K562 (cell line): Measurements from ENCODE around the gene TRIM33. TPM values are rescaled to one million over a fixed set of nuclear protein-coding genes. Genes with fewer than 3 reads are reported as not detected.

Experiments used
- GATA2 ChIP-seq: sonication (generic); formaldehyde crosslinking; IDR thresholded peaks from 2 replicates; pipeline ENCODE4 v1.4.0; 2020; ENCODE audit warnings: mild to moderate bottlenecking, missing genetic modification reagents
- MAZ ChIP-seq, 2 experiments: fragments of 450-650 bp in 1 of 2; sonication (generic) in 1 of 2; formaldehyde crosslinking; IDR thresholded peaks in 1 of 2; conservative IDR thresholded peaks in 1 of 2; 2 replicates each; pipeline versions ENCODE4 v1.4.0 to v1.5.0; 2020; ENCODE audit warnings: mild to moderate bottlenecking in 1 of 2, missing genetic modification reagents in 1 of 2
- PCBP1 ChIP-seq: fragments of 200-400 bp; formaldehyde crosslinking; IDR thresholded peaks from 2 replicates; pipeline ENCODE4 v1.6.1; 2018; ENCODE audit warnings: mild to moderate bottlenecking, low read depth, low read length; ENCODE audit not compliant: poor library complexity, severe bottlenecking
- PTTG1 ChIP-seq: fragments of 450-650 bp; IDR thresholded peaks from 2 replicates; pipeline ENCODE4 v1.6.1; 2016; ENCODE audit warnings: low read depth, mild to moderate bottlenecking, missing genetic modification characterization, missing compliant biosample characterization
- RBM25 ChIP-seq: fragments of 200-400 bp; formaldehyde crosslinking; IDR thresholded peaks from 2 replicates; pipeline ENCODE4 v1.6.1; 2018; ENCODE audit warnings: low read length, low read depth, moderate library complexity; ENCODE audit not compliant: severe bottlenecking
- STAT5A ChIP-seq: IDR thresholded peaks from 2 replicates; pipeline ENCODE4 v1.6.1; 2012; ENCODE audit warnings: low read length, inconsistent platforms, borderline replicate concordance
- UBTF ChIP-seq, 2 experiments: IDR thresholded peaks; 2 replicates each; pipeline ENCODE4 v1.6.1; 2012; ENCODE audit warnings: improper control_type of control experiment in 2 of 2, low read depth in 2 of 2, low read length in 2 of 2, borderline replicate concordance in 1 of 2
- VEZF1 ChIP-seq: fragments of 200-800 bp; sonication (Bioruptor generic); IDR thresholded peaks from 2 replicates; pipeline ENCODE4 v1.6.1; 2017; ENCODE audit warnings: missing genetic modification characterization, missing compliant biosample characterization
- ZNF280A ChIP-seq: fragments of 450-650 bp; IDR thresholded peaks from 2 replicates; pipeline ENCODE4 v1.6.1; 2018; ENCODE audit warnings: mild to moderate bottlenecking, low read depth; ENCODE audit not compliant: partially characterized antibody
- ZNF347 ChIP-seq: fragments of 450-650 bp; formaldehyde crosslinking; IDR thresholded peaks from 2 replicates; pipeline ENCODE4 v1.4.0; 2020; ENCODE audit warnings: low read depth, mild to moderate bottlenecking, moderate library complexity
- ZNF444 ChIP-seq: fragments of 250-450 bp; sonication (Bioruptor Pico); IDR thresholded peaks from 2 replicates; pipeline ENCODE4 v1.4.0; 2020; ENCODE audit warnings: mild to moderate bottlenecking, moderate library complexity
- polyA plus RNA-seq, 8 experiments: library from polyadenylated mRNA; depleted of rRNA in 4 of 8; stranded (reverse) in 5 of 8; unstranded in 3 of 8; fragments of >200 nt; fragmentation: Nextera tagmentation in 2 of 8; fragmentation: Illumina TruSeq in 1 of 8; extraction: Ambion mirVana in 2 of 8; extraction: Trizol in 1 of 8; gene quantifications; 2 replicates each; pipeline versions ENCODE4 v1.2.1 to v1.2.3, GENCODE V29; 2011 to 2014; ENCODE audit warnings: inconsistent platforms in 1 of 8, missing spikeins in 1 of 8
- total RNA-seq, 7 experiments: library from RNA; depleted of rRNA in 6 of 7; stranded (reverse); fragments of >200 nt in 6 of 7; fragmentation: Illumina TruSeq in 2 of 7; extraction: Trizol in 2 of 7; gene quantifications; 2 replicates each; pipeline versions ENCODE4 v1.2.1 to v1.2.3, GENCODE V29; 2011 to 2021; ENCODE audit warnings: low replicate concordance in 1 of 7
- TF ChIP-seq, protein P1 (sequence below), 2 experiments: fragments of 450-650 bp; IDR thresholded peaks; 2 replicates each; pipeline ENCODE4 v1.6.1; 2018; ENCODE audit warnings: mild to moderate bottlenecking in 2 of 2, low read depth in 1 of 2; ENCODE audit not compliant: partially characterized antibody in 2 of 2
- TF ChIP-seq, protein P2 (sequence below): IDR thresholded peaks from 2 replicates; pipeline ENCODE4 v1.6.1; 2014; ENCODE audit warnings: antibody characterized with exemption

The TRIM33 gene
- total and polyA plus RNA-seq, 9 of the 15 experiments (the other 6 are each of a cell fraction or from before 2014, with no cell fraction given) = 9.3 to 58.4 (median 40.2) TPM

DNA sequence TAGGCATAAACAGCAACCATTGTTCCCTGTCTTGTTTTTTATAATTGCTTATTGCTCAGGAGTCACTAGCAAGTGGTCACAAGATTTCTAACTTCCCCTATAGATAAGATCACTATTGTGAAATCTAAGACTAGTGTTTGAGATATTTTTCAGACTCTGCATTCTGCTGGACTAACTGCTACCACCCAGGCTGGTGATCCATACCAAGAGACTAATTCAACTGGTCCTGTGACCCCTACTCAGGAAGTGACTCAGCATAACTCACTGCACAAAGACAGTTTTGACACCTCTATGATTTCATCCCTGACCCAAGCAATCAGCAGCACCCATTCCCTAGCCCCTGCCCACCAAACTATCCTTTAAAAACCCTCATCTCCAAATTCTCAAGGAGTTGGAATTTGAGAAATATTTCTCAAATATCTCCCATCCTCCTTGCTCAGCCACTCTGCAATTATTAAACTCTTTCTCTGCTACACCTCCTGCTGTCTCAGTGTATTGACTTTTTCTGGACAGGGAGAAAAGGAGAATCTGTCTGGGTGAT lies 52.7 kb downstream of the TRIM33 start (continued):
- TF ChIP-seq UBTF (IDR thresholded peaks at IDR 0.05; ENCODE audit: borderline replicate concordance in 1 of 2, low read depth in 2 of 2, low read length in 2 of 2) (no peak), STAT5A (no peak), VEZF1 (CRISPR knock-in tag) (no peak), PCBP1 (no peak), MAZ (CRISPR knock-in tag; conservative IDR thresholded peaks at IDR 0.05 in 1 of 2, IDR thresholded peaks at IDR 0.05 in 1 of 2) (no peak), PTTG1 (tag) (peak; percentile 8; the same call in 1 of the 2 replicates), ZNF280A (no peak), ZNF444 (no peak), RBM25 (no peak), ZNF347 (no peak), GATA2 (CRISPR knock-in tag) (0 out of 2 replicates have a peak, but pooled peaks have one; percentile 32)
- TF ChIP-seq, protein P1, sequence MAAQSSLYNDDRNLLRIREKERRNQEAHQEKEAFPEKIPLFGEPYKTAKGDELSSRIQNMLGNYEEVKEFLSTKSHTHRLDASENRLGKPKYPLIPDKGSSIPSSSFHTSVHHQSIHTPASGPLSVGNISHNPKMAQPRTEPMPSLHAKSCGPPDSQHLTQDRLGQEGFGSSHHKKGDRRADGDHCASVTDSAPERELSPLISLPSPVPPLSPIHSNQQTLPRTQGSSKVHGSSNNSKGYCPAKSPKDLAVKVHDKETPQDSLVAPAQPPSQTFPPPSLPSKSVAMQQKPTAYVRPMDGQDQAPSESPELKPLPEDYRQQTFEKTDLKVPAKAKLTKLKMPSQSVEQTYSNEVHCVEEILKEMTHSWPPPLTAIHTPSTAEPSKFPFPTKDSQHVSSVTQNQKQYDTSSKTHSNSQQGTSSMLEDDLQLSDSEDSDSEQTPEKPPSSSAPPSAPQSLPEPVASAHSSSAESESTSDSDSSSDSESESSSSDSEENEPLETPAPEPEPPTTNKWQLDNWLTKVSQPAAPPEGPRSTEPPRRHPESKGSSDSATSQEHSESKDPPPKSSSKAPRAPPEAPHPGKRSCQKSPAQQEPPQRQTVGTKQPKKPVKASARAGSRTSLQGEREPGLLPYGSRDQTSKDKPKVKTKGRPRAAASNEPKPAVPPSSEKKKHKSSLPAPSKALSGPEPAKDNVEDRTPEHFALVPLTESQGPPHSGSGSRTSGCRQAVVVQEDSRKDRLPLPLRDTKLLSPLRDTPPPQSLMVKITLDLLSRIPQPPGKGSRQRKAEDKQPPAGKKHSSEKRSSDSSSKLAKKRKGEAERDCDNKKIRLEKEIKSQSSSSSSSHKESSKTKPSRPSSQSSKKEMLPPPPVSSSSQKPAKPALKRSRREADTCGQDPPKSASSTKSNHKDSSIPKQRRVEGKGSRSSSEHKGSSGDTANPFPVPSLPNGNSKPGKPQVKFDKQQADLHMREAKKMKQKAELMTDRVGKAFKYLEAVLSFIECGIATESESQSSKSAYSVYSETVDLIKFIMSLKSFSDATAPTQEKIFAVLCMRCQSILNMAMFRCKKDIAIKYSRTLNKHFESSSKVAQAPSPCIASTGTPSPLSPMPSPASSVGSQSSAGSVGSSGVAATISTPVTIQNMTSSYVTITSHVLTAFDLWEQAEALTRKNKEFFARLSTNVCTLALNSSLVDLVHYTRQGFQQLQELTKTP (IDR thresholded peaks at IDR 0.05; ENCODE audit: low read depth in 1 of 2, partially characterized antibody in 2 of 2) = peak; percentile 54 to 70
- TF ChIP-seq, protein P2, sequence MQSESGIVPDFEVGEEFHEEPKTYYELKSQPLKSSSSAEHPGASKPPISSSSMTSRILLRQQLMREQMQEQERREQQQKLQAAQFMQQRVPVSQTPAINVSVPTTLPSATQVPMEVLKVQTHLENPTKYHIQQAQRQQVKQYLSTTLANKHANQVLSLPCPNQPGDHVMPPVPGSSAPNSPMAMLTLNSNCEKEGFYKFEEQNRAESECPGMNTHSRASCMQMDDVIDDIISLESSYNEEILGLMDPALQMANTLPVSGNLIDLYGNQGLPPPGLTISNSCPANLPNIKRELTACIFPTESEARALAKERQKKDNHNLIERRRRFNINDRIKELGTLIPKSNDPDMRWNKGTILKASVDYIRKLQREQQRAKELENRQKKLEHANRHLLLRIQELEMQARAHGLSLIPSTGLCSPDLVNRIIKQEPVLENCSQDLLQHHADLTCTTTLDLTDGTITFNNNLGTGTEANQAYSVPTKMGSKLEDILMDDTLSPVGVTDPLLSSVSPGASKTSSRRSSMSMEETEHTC = peak; percentile 63; the same call in 1 of the 2 replicates
